BLaER1 (cell line): ENCODE results near the gene RRP8.

ENCODE experiments used
- H3K27ac ChIP-seq: shearing (Covaris generic); formaldehyde crosslinking; 2 replicates; pipeline ENCODE4 v1.8.1; 2022
- H3K27me3 ChIP-seq: shearing (Covaris generic); formaldehyde crosslinking; 2 replicates; pipeline ENCODE4 v1.8.1; 2022
- H3K36me3 ChIP-seq: shearing (Covaris generic); formaldehyde crosslinking; 2 replicates; pipeline ENCODE4 v1.8.1; 2022
- H3K4me1 ChIP-seq: shearing (Covaris generic); formaldehyde crosslinking; 2 replicates; pipeline ENCODE4 v1.8.1; 2022
- H3K4me2 ChIP-seq: shearing (Covaris generic); formaldehyde crosslinking; 2 replicates; pipeline ENCODE4 v1.8.1; 2022
- H3K4me3 ChIP-seq: shearing (Covaris generic); formaldehyde crosslinking; 2 replicates; pipeline ENCODE4 v1.8.1; 2022
- H3K9ac ChIP-seq: shearing (Covaris generic); formaldehyde crosslinking; 2 replicates; pipeline ENCODE4 v1.8.1; 2022
- H3K9me3 ChIP-seq: shearing (Covaris generic); formaldehyde crosslinking; 2 replicates; pipeline ENCODE4 v1.8.1; 2022
- H4K20me1 ChIP-seq: shearing (Covaris generic); formaldehyde crosslinking; 2 replicates; pipeline ENCODE4 v1.8.1; 2022
- Cebpa-rat ChIP-seq: shearing (Covaris generic); IDR thresholded peaks from 2 replicates; pipeline ENCODE4 v1.8.1; 2022

Gene RRP8

GRCh38 chr11:6571434-6572008 is 31.9 kb downstream of the RRP8 start:
- Histone ChIP-seq H3K4me3 (no peak overlapping the region), H3K4me2 (no peak overlapping the region), H3K9me3 (peaks cover 16% of the 10 kb centered on the region), H4K20me1 (no peaks in the 10 kb centered on the region), H3K9ac (no peak overlapping the region), H3K27me3 (no peaks in the 10 kb centered on the region), H3K4me1 (no peaks in the 10 kb centered on the region), H3K36me3 (peaks cover 48% of the 10 kb centered on the region), H3K27ac (no peak overlapping the region)
- no peak for TF ChIP-seq Cebpa-rat

GRCh38 chr11:6570691-6571427 is 32.6 kb downstream of the RRP8 start:
- H3K9ac ChIP-seq, result no peak overlapping the region
- no peaks in the 10 kb centered on the region for H4K20me1 ChIP-seq
- no peaks in the 10 kb centered on the region for H3K4me1 ChIP-seq
- no peak overlapping the region for H3K4me2 ChIP-seq
- no peak overlapping the region for H3K27ac ChIP-seq
- H3K27me3 ChIP-seq, result no peaks in the 10 kb centered on the region
- peaks cover 52% of the 10 kb centered on the region for H3K36me3 ChIP-seq
- peaks cover 16% of the 10 kb centered on the region for H3K9me3 ChIP-seq
- TF ChIP-seq Cebpa-rat, result no peak
- no peak overlapping the region for H3K4me3 ChIP-seq

GRCh38 chr11:6569706-6570105 is 33.7 kb downstream of the RRP8 start:
- TF ChIP-seq Cebpa-rat, result no peak
- H3K9ac ChIP-seq, result no peak overlapping the region
- no peak overlapping the region for H3K4me3 ChIP-seq

DNA sequence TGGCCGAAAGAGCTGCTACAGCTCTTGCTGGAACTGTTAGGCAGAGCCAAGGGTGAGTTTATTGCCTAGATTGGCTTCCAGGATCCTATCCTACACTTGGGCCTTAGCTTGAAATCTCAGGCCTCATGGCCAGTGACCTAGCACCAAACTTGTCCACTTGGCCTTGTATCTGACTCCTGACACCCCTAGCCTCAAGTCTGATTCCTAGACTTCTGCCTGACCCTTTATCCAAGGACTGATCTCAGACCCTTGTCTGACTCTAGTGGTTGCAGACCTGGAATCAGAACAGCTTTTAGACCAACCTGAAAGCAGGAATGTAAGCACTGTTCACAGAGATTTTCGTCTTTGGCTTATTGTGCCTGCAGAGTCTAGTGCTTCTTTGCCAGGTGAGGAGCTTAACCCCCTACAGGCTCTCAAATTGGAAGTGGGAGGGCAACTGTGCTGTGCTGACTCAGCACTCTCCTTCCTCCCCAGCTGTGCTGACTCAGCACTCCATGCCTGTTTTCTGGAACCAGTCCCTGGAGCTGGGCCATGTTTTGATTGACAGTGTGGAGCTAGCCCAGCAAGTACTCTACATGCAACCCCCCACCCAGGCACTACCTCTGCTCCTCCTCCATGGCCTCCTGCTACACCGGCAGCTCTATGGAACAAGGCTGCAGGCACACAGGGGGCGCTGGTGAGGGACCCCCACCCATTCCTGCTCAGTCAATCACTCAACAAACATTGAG is 35.1 kb downstream of the RRP8 start:
- no peaks in the 10 kb centered on the region for H3K4me1 ChIP-seq
- H3K9ac ChIP-seq, result no peak overlapping the region
- no peaks in the 10 kb centered on the region for H3K27me3 ChIP-seq
- no peak for TF ChIP-seq Cebpa-rat
- H3K27ac ChIP-seq, result no peak overlapping the region
- peaks cover 16% of the 10 kb centered on the region for H3K9me3 ChIP-seq
- H3K4me3 ChIP-seq, result no peak overlapping the region
- no peaks in the 10 kb centered on the region for H4K20me1 ChIP-seq
- peaks cover 64% of the 10 kb centered on the region for H3K36me3 ChIP-seq
- no peak overlapping the region for H3K4me2 ChIP-seq

More at GRCh38 chr11:6569706-6570105, 33.7 kb downstream of the RRP8 start:
- Histone ChIP-seq H3K27me3 (no peaks in the 10 kb centered on the region), H3K4me1 (no peaks in the 10 kb centered on the region), H3K4me2 (no peak overlapping the region), H4K20me1 (no peaks in the 10 kb centered on the region), H3K36me3 (peaks cover 52% of the 10 kb centered on the region), H3K9me3 (peaks cover 16% of the 10 kb centered on the region), H3K27ac (no peak overlapping the region)

GRCh38 chr11:6567371-6567745 is 36.1 kb downstream of the RRP8 start:
- no peaks in the 10 kb centered on the region for H3K27me3 ChIP-seq
- H3K4me3 ChIP-seq, result no peak overlapping the region
- H3K27ac ChIP-seq, result no peak overlapping the region
- no peaks in the 10 kb centered on the region for H4K20me1 ChIP-seq
- H3K9ac ChIP-seq, result no peak overlapping the region
- peaks cover 16% of the 10 kb centered on the region for H3K9me3 ChIP-seq
- peaks cover 64% of the 10 kb centered on the region for H3K36me3 ChIP-seq
- no peaks in the 10 kb centered on the region for H3K4me1 ChIP-seq
- H3K4me2 ChIP-seq, result no peak overlapping the region
- no peak for TF ChIP-seq Cebpa-rat

DNA sequence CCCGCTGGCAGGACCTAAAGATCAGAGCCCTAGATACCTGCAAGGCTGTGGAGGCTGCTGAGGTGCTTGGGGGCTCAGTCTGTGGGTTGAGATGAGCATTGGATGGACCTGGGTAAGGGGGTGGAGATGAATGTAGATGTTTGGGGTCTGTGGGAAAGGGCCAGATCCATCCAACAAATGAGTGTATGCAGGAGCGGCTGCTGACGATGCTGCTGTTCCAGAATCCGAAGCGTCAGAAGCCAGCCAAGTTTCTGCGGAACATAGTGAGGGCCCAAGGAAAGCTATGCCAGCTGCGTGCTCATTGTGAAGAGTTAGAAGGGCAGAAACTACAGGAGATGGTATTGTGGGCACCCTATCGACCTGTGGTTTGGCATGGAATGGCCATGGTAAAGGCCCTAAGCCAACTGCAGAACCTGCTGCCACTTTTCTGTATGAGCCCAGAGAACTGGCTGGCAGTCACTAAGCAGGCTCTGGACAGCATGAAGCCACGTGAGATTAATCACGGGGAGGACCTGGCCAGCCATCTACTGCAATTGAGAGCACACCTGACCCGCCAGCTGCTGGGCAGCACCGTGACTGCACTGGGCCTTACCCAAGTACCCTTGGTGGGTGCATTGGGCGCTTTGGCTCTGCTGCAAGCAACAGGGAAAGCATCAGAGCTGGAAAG is 36.6 kb downstream of the RRP8 start:
- H3K9ac ChIP-seq, result no peak overlapping the region
- no peak overlapping the region for H3K4me2 ChIP-seq
- H3K4me3 ChIP-seq, result no peak overlapping the region
- peaks cover 64% of the 10 kb centered on the region for H3K36me3 ChIP-seq
- H3K9me3 ChIP-seq, result peaks cover 14% of the 10 kb centered on the region
- H3K27ac ChIP-seq, result no peak overlapping the region
- H4K20me1 ChIP-seq, result no peaks in the 10 kb centered on the region
- H3K27me3 ChIP-seq, result no peaks in the 10 kb centered on the region
- H3K4me1 ChIP-seq, result no peaks in the 10 kb centered on the region
- TF ChIP-seq Cebpa-rat, result no peak

GRCh38 chr11:6565988-6566703 is 37.3 kb downstream of the RRP8 start:
- H3K9ac ChIP-seq, result no peak overlapping the region
- no peaks in the 10 kb centered on the region for H3K4me1 ChIP-seq

DNA sequence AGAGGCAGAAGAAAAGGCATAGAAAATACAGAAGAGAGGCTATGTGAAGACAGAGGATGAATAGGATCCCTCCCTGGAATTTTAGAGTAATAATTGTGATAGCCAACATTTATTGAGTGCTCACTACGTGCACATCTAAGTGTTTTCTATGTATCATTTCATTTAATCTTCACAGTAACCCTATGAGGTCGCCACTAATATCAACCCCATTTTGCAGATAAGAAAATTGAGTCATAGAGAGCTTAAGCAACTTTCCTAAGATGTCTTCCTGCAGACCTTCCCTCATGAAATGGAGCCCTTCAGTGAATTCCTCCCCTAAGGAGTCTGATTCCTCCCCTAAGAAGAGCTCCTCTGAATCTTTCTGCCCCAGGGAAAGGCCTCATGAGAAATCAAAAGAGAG is 38.1 kb downstream of the RRP8 start:
- Histone ChIP-seq H3K4me3 (no peak overlapping the region), H3K27ac (no peak overlapping the region), H3K4me1 (no peaks in the 10 kb centered on the region), H4K20me1 (no peaks in the 10 kb centered on the region), H3K27me3 (no peaks in the 10 kb centered on the region), H3K36me3 (peaks cover 49% of the 10 kb centered on the region), H3K9me3 (no peaks in the 10 kb centered on the region), H3K9ac (no peak overlapping the region), H3K4me2 (no peak overlapping the region)
- no peak for TF ChIP-seq Cebpa-rat

More at GRCh38 chr11:6565988-6566703, 37.3 kb downstream of the RRP8 start:
- no peak overlapping the region for H3K4me2 ChIP-seq
- H4K20me1 ChIP-seq, result no peaks in the 10 kb centered on the region
- H3K4me3 ChIP-seq, result no peak overlapping the region
- H3K27ac ChIP-seq, result no peak overlapping the region
- H3K9me3 ChIP-seq, result peaks cover 7% of the 10 kb centered on the region
- no peaks in the 10 kb centered on the region for H3K27me3 ChIP-seq
- TF ChIP-seq Cebpa-rat, result no peak
- H3K36me3 ChIP-seq, result peaks cover 57% of the 10 kb centered on the region

DNA sequence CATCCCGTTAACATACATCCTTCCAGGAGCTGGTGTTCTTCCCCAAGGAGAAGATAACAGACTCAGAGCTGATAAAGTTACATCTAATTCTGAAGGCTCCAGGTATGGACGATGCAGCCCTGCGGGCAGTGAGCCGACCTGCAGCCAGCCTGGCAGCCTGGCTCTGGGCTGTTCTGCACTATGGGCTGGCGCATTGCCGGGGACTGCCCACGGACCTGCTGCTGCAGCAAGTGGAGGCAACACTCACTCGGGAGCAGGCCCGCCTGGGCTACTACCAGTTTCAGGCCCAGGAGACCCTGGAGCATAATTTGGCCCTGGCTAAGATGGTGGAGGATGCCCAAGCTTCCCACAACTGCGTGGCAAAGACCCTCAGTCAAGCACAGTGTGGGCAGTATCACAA is 39.7 kb downstream of the RRP8 start:
- Histone ChIP-seq H3K36me3 (peaks cover 44% of the 10 kb centered on the region; the same call in 1 of the 2 replicates), H3K9me3 (no peaks in the 10 kb centered on the region), H3K27ac (no peak overlapping the region), H3K4me1 (no peaks in the 10 kb centered on the region), H3K4me3 (no peak overlapping the region), H3K4me2 (no peak overlapping the region), H3K9ac (no peak overlapping the region), H4K20me1 (no peaks in the 10 kb centered on the region), H3K27me3 (no peaks in the 10 kb centered on the region)
- TF ChIP-seq Cebpa-rat, result no peak
